ENCODE measurements around the gene ZNF625. TPM values are rescaled to one million over a fixed set of nuclear protein-coding genes. Genes with fewer than 3 reads are reported as not detected.

The ZNF625 gene
- polyA plus RNA-seq, 3 donors, result 0.37 TPM; not detected in 2

DNA sequence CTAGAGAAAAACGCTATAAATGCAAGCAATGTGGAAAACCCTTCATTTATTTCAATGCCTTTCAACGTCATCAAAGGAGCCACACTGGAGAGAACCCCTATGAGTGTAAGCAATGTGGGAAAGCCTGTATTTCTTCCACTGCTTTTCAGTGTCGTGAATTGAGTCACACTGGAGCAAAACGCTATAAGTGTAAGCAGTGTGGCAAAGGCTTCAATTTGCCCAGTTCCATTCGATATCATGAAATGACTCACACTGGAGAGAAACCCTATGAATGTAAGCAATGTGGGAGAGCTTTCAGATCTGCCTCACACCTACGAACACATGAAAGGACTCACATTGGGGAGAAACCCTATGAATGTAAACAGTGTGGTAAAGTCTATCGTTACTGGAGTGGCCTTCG lies 43.8 kb downstream of the ZNF625 start:
- 100% methylated on average over 2 of the region's 8 CpGs for WGBS (ENCODE audit: insufficient coverage)

DNA sequence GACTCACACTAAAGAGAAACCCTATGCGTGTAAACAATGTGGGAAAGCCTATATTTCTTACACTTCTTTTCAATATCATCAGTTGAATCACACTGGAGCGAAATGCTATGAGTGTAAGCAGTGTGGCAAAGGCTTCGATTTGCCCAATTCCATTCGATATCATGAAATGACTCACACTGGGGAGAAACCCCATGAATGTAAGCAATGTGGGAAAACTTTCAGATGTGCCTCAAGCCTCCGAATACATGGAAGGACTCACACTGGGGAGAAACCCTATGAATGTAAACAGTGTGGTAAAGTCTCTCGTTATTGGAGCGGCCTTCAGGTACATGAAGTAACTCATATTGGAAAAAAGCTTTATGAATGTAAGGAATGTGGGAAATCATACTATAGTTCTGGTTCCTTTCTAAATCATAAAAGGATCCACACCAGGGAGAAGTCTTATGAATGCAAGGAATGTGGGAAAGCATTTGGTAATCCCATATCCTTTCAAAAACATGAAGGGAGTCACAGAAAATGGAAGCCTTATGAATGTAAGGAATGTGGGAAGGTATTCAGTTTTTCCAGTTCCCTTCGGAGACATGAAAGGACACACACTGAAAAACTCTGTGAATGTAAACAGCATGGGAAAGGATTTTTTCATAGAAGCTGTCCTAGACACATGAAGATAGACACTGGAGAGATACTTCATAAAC lies 44.4 kb downstream of the ZNF625 start:
- peaks cover 27 to 55% of the 10 kb centered on the region in 2 donors for H3K36me3 Mint-ChIP-seq
- DNase-seq, result no peak
- H3K27ac Mint-ChIP-seq, result no peak overlapping the region
- H3K27me3 Mint-ChIP-seq (ENCODE audit: low read depth in 3 of 3), result peaks cover 0 to 1% (median 0%) of the 10 kb centered on the region in 3 donors
- H3K4me2 ChIP-seq (replicated peaks; ENCODE audit: extremely low read depth, low read length, poor library complexity, severe bottlenecking), result no peak overlapping the region
- peaks cover 2% of the 10 kb centered on the region for H3K79me2 ChIP-seq (ENCODE audit: insufficient read depth, low read length)
- H4K20me1 ChIP-seq (ENCODE audit: insufficient read depth, low read length), result no peaks in the 10 kb centered on the region
- TF ChIP-seq, protein P1, sequence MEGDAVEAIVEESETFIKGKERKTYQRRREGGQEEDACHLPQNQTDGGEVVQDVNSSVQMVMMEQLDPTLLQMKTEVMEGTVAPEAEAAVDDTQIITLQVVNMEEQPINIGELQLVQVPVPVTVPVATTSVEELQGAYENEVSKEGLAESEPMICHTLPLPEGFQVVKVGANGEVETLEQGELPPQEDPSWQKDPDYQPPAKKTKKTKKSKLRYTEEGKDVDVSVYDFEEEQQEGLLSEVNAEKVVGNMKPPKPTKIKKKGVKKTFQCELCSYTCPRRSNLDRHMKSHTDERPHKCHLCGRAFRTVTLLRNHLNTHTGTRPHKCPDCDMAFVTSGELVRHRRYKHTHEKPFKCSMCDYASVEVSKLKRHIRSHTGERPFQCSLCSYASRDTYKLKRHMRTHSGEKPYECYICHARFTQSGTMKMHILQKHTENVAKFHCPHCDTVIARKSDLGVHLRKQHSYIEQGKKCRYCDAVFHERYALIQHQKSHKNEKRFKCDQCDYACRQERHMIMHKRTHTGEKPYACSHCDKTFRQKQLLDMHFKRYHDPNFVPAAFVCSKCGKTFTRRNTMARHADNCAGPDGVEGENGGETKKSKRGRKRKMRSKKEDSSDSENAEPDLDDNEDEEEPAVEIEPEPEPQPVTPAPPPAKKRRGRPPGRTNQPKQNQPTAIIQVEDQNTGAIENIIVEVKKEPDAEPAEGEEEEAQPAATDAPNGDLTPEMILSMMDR (IDR thresholded peaks at IDR 0.05), result no peak
- intact Hi-C loops (cut with micrococcal nuclease), result no loop called here
- peaks cover 67 to 96% of the 10 kb centered on the region in 2 donors for H3K9me3 ChIP-seq (replicated peaks in 1 of 2; ENCODE audit: control insufficient read depth in 1 of 2, insufficient read depth in 1 of 2, low read length in 2 of 2)
- no peak overlapping the region for H3K4me3 Mint-ChIP-seq
- H3K4me3 ChIP-seq (replicated peaks in 1 of 3; ENCODE audit: low read depth in 2 of 3, low read length in 3 of 3), result no peak overlapping the region
- no peaks in the 10 kb centered on the region for H3K4me1 Mint-ChIP-seq
- H3K36me3 ChIP-seq (replicated peaks in 1 of 2; ENCODE audit: control insufficient read depth in 1 of 2, insufficient read depth in 2 of 2, low read length in 2 of 2), result peaks cover 12 to 50% of the 10 kb centered on the region in 2 donors
- no peak overlapping the region for H3K27ac ChIP-seq (ENCODE audit: low read depth in 1 of 2, low read length in 2 of 2)
- peaks cover 45 to 92% (median 80%) of the 10 kb centered on the region in 7 donors for H3K9me3 Mint-ChIP-seq
- WGBS (ENCODE audit: insufficient coverage), result 100% methylated on average over 3 of the region's 8 CpGs
- H3K9ac ChIP-seq (ENCODE audit: insufficient read depth, low read length, poor library complexity, severe bottlenecking), result no peak overlapping the region
- H3K27me3 ChIP-seq (ENCODE audit: control insufficient read depth in 2 of 2, insufficient read depth in 2 of 2, low read length in 2 of 2), result no peaks in the 10 kb centered on the region
- H2AFZ ChIP-seq (ENCODE audit: insufficient read depth, low read depth, low read length, poor library complexity, severe bottlenecking), result no peak overlapping the region
- no peaks in the 10 kb centered on the region for H3K4me1 ChIP-seq (ENCODE audit: control insufficient read depth in 1 of 2, insufficient read depth in 2 of 2, low read length in 2 of 2)

More for the DNA sequence above, 43.8 kb downstream of the ZNF625 start:
- H3K4me3 ChIP-seq (replicated peaks in 1 of 3; ENCODE audit: low read depth in 2 of 3, low read length in 3 of 3), result peak overlapping the region in 1 of 3 experiments; percentile 10
- H3K27ac Mint-ChIP-seq, result no peak overlapping the region
- H3K27me3 Mint-ChIP-seq (ENCODE audit: low read depth in 3 of 3), result peaks cover 0 to 1% (median 0%) of the 10 kb centered on the region in 3 donors
- no peak overlapping the region for H3K27ac ChIP-seq (ENCODE audit: low read depth in 1 of 2, low read length in 2 of 2)
- H3K4me2 ChIP-seq (replicated peaks; ENCODE audit: extremely low read depth, low read length, poor library complexity, severe bottlenecking), result no peak overlapping the region
- H3K4me1 ChIP-seq (ENCODE audit: control insufficient read depth in 1 of 2, insufficient read depth in 2 of 2, low read length in 2 of 2), result no peaks in the 10 kb centered on the region
- H3K9ac ChIP-seq (ENCODE audit: insufficient read depth, low read length, poor library complexity, severe bottlenecking), result no peak overlapping the region
- H3K36me3 ChIP-seq (replicated peaks in 1 of 2; ENCODE audit: control insufficient read depth in 1 of 2, insufficient read depth in 2 of 2, low read length in 2 of 2), result peaks cover 12 to 50% of the 10 kb centered on the region in 2 donors
- no peaks in the 10 kb centered on the region for H3K4me1 Mint-ChIP-seq
- peaks cover 47 to 92% (median 80%) of the 10 kb centered on the region in 7 donors for H3K9me3 Mint-ChIP-seq
- H4K20me1 ChIP-seq (ENCODE audit: insufficient read depth, low read length), result no peaks in the 10 kb centered on the region
- TF ChIP-seq, protein P1 (IDR thresholded peaks at IDR 0.05), result no peak
- no peaks in the 10 kb centered on the region for H3K79me2 ChIP-seq (ENCODE audit: insufficient read depth, low read length)
- no peaks in the 10 kb centered on the region for H3K27me3 ChIP-seq (ENCODE audit: control insufficient read depth in 2 of 2, insufficient read depth in 2 of 2, low read length in 2 of 2)
- intact Hi-C loops (cut with micrococcal nuclease), result no loop called here
- peaks cover 27 to 52% of the 10 kb centered on the region in 2 donors for H3K36me3 Mint-ChIP-seq
- H3K4me3 Mint-ChIP-seq, result no peak overlapping the region
- no peak for DNase-seq
- no peak overlapping the region for H2AFZ ChIP-seq (ENCODE audit: insufficient read depth, low read depth, low read length, poor library complexity, severe bottlenecking)
- H3K9me3 ChIP-seq (replicated peaks in 1 of 2; ENCODE audit: control insufficient read depth in 1 of 2, insufficient read depth in 1 of 2, low read length in 2 of 2), result peaks cover 67 to 97% of the 10 kb centered on the region in 2 donors

Measured in CD14-positive monocyte (primary cell).